NCI-H524 treated with DMSO at 0.1 percent for 48 hours (cell line): ENCODE results near the gene GLDN.

Source experiments
- DNase-seq: peaks from one replicate; lab custom pipeline; 2025; lab: John Stamatoyannopoulos, UW

GLDN gene

GRCh38 chr15:51356983-51357382 is 15.5 kb downstream of the GLDN start:
- no peak for DNase-seq

DNA sequence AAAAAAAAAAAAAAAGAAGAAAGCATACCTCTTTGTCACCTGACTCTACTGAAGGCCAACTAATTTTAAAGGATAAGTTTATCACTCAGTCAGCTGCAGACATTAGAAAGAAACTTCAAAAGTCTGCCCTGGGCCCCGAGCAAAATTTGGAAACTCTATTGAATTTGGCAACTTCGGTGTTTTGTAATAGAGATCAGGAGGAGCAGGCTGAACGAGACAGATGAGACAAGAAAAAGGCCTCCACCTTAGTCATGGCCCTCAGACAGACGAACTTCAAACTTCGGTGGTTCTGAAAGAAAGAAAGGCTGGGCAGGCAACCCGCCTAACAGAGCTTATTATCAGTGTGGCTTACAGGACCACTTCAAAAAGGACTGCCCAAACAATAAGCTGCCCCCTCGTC is 18.5 kb downstream of the GLDN start:
- DNase-seq: no peak

DNA sequence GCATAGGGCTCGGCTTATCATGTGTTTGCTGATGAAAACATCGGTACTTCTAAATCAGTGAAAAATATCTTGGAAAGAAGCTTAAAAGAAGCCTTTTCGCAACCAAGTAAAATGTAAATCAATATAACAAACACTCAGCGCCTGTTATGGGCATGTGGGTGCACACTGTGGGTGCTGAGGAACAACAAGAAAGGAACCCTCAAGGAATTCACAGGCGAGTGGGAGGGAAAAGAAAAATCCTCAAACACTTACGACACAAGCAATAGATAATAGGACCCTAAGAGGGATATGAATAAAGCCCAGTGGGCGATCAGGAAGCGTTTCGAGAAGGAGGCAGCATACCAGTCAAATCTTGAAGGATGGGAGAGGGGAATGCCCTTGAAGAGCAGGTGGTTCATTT is 21.9 kb downstream of the GLDN start:
- DNase-seq: no peak

GRCh38 chr15:51365417-51365816 is 24.0 kb downstream of the GLDN start:
- DNase-seq: no peak

GRCh38 chr15:51366071-51366470 is 24.6 kb downstream of the GLDN start:
- DNase-seq: no peak

DNA sequence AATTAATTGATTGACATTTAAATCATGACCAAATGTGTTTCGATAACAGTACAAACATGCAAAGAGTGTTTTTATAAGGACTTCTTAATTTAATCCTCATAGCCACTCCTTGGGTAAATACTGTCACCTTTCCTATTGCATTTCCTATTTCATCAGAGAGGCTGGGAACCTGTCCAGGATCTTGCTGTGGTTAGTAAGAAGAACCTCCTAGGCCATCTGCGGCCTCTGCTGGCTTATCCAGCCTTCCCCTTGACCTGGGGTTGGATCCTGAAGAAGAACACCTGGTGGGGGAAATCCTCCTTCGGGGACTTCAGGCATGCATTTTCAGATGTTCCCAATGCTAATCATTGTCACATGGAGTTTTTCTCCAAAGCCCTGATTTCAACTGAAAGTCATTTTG is 25.5 kb downstream of the GLDN start:
- no peak for DNase-seq

DNA sequence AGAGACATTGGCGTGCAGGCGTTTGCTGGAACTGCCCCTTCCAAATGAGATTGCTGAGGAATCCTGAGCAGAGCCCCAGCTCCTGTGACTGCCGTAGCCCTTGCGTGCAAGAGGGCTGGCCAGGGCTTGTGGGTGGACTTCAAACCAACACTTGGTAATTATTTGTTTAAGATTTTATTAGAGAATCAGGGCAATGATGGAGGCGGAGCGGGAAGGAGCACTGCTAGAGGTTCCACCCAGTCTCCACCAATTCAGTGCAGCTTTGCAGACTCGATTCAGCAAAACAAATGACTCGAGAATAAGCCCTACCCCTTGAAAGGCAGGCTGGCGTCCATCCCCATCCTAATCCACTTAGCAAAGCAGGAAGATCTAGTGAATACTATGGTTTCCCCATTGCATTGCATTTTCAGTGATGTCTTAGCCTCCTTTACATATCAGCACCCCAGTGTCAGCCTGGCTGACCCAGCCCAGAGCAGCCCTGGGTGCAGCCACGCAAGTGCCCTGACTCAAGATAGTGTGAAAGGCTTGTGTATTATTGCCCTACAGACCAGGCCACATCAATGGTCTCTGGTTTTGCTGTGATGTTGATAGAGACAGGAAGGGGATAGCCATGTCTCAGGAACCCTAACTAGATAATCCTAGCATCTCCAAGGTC is 26.0 kb downstream of the GLDN start:
- no peak for DNase-seq

- no peak for DNase-seq
Measured at GRCh38 chr15:51368307-51368706, 26.9 kb downstream of the GLDN start.

GRCh38 chr15:51368751-51369450 is 27.4 kb downstream of the GLDN start:
- no peak for DNase-seq

GRCh38 chr15:51369451-51369761 is 28.0 kb downstream of the GLDN start:
- no peak for DNase-seq

- DNase-seq: no peak
Measured at GRCh38 chr15:51371266-51371665, 29.8 kb downstream of the GLDN start.

DNA sequence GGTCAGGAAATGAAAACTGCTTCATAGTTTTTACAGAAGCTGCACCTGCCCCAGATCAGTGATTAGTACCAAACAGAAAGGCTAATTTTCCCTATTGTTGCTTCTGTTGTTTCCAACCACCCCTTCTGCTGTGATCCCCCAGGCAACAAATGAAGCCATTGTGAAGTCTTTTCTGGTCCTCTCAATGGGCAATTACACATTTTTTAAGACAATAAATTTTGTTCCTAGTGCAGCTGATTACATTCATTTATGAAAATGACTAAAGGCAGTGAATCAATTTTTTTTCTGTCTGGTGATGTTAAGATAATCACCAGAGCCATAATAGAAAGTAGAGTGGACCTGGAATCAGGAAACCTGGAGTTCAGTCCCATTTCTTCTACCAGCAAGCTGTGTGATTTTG is 32.7 kb downstream of the GLDN start:
- no peak for DNase-seq

DNA sequence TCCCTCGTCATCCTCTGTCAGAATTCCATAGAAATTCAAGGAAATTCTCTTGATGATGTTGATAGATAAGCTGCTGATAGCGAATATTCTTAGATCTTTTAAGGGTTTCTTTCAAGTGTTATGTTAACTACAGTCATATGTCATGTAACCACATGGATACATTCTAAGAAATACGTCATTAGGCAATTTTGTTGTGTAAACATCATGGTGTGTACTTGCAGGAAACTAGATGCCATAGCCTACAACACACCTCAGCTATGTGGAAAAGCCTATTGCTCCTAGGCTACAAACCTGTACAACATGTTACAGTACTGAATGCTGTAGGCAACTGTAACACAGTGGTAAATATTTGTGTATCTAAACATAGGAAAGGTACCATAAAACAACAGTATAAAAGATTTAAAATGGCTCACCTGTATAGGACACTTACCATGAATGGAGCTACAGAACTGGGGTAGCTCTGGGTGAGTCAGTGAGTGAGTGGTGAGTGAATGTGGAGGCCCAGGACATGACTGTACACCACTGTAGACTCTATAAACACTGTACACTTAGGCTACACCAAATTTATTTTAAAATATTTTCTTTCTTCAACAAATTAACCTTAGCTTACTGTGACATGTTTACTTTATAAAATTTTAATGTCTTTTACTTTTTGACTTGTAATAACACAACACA is 34.6 kb downstream of the GLDN start:
- DNase-seq: no peak

DNA sequence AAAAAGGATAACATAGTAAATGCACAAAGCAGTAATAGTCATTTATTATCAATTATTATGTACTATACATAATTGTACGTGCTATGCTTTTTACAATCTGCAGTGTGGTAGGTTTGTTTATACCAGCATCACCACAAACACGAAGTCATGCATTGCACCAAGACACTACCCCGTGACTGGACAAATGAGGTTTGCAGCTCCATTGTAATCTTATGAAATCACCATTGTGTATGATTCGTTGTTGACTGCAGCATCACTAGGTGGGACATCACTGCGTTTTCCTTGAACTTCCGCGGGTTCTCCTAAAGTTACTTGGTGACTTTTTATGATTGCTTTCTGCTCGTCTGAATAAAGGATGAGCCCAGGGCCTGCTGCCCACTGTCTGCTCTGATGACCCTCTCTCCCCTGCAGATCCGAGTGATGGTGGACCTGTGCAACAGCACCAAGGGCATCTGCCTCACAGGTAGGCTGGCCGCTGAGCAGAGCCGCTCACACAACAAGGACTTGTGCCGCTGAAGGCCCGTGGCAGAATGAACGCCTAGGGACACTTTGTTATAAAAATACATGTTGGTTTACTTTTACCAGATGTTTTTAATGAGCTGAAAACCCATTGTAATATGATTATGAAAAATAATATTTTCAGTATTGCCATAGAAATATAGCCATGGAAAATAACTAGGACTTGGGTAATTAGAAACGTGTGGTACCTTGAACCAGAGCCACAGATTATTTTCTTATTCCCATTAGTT is 35.8 kb downstream of the GLDN start:
- DNase-seq: no peak

- no peak for DNase-seq
Measured at GRCh38 chr15:51378406-51378805, 37.0 kb downstream of the GLDN start.

GRCh38 chr15:51379390-51379789 is 37.9 kb downstream of the GLDN start:
- DNase-seq: no peak

DNA sequence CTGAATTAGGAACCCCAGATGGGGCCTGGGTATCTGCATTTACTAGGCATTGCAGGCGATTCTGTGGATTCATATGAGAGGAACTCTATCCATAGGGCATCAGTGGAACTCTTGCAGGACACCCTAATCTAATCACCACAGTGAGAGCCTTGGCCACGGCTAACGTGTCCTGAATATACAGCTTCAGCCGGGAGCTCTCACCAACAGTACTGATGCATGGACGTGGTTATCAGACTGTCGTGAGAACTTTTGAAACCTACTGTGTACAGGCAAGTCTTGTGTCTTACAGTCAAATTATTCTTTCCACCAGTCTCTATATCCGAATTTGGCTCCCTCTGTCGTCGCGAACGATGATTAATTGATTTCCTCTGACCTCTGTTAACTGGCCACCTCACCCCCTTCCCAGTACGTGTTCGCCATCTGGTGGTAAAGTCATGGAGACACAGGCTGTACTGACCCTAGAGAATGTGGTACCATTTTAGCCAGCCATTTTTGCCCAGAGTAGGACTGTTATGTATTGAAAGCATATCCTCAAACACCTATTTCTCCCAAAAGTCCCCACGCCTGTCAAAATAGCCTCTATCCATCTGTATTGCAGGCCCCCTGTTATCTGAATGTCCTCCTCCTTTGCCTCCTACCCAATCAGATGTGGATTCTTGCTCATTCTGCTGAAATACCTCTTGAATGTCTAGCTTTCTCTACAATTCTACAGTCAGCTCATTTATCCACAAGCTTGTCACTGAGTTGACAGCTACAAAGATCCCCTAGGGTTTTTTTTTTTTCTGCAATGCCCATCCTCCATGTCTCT is 39.7 kb downstream of the GLDN start:
- DNase-seq: no peak

DNA sequence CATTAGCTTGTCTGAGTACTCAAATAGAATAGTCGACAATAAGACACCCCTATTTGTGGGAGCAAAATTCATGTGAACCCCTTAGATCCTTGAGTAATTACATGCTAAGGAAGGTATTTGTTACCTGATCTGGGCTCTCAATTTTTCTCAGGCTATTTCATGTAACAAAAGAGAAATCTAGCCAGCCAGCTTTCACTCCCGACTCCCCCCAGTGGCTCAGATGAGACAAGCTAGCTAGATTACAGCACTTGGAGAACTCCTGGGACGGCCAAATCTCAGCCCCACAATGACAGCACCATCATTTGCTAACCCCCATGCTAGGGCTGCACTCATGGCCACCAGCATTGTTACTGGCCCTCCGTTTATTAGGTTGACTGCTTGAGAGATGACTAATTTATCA is 41.3 kb downstream of the GLDN start:
- DNase-seq: peak; percentile 34

DNA sequence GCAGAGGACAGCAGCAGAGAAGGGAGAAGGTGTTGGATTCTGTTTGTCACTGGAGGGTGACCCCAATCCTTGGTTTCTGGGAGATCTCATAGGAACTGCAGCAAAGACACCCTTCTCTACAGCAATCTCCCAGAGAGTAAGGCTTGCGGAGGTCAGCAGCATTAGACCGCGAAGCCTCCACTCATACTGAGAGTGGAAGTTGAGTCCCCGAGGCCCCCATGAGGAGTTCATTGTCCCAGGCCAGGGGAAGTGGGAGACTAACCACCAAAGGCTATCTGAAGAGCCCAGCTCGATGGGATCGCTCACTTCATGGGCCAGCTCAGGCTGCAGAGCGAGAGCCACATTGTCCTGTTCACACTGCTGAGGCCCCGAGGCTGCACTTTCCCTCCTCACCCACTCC is 44.6 kb downstream of the GLDN start:
- DNase-seq: no peak

DNA sequence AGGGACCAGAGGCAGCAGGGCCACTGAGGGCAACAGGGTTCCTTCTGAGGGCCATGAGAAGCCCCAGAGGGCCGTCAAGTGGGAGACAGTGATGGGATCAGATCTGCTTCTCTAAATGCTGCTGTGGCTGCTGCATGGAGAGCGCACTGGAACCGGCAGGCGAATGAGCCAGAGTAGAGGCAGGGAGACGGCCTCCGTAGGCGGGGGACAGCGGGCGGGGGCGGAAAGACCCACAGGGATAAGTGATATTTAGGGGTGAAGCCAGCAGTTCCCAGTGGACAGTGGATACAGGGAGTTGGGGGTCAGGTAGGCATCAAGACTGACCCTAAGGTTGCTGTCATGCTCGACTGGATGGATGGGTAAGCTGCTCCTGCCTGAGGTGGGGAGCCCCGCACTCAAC is 45.0 kb downstream of the GLDN start:
- DNase-seq: no peak

DNA sequence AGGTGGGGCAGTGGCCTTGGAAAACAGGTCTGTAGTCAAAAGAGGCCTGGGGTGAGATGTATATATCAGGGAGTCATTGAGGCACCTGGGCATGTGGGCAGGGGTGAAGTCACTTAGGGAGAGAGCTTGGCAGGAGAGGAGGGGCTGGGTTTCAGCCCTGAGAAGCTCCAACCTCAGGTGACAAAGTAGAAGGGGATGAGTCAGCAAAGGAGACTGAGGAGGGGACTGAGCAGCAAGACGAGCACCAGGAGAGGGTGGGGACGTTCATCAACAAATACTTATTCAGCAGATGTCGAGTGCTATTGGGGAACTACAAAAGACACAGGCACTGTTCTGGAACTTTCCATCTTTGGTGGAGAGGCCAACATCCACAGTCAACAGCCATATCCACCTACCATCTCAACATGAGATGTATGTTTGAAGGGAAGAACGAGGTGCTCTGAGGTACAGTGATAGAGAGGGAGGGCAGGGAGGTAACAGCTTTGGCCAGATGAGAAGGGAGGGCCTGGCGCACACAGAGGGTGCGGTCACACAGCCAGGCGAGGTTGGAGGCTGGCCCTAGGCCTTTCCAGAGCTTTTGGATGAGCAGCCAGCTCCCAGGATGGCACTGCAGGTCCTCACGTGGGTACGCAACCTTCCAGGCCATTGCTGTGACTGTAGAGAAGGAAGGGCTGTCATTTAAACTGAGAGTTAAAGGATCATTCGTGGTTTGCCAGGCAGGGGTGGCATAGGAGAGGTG is 45.7 kb downstream of the GLDN start:
- no peak for DNase-seq

DNA sequence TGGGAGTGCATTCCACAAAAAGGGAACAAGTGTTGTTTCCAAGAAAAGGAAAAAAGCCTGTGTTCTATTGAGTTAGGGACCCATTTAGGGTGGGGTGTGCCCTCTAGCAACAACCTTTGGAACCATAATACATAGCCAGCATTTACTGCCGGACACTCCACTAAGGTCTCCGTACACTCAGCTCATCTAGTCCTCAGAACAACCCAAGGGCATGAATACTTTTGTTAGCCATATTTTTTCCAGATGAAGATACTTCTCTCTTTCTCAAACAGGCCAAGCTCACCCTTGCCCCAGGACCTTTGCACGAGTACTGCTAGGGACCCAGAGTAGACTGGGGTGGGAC is 46.2 kb downstream of the GLDN start:
- DNase-seq: no peak
